Pancreas (tissue), 10 donors: ENCODE results near the gene NET1. TPM values are rescaled to one million over a fixed set of nuclear protein-coding genes. Genes with fewer than 3 reads are reported as not detected.

Source experiments
- ATAC-seq, 4 donors: fragments of 200-7000 bp; cut with Tn5 transposase; one replicate each; pipeline versions ENCODE4 v1.8.0 to v1.9.1; 2020; ENCODE audit warnings: mild to moderate bottlenecking in 4 of 4, moderate library complexity in 4 of 4
- DNase-seq, 6 donors: peaks; one replicate each; pipeline ENCODE4 v3.0.0-alpha.2; 2020
- FAIRE-seq: peaks from 2 replicates; lab custom pipeline; 2012; peaks lifted over from hg19 to GRCh38; lab: Jason Lieb, UNC
- H3K27ac ChIP-seq, 4 donors: fragments of 200-600 bp; sonication (generic); 1 replicate in 3 of 4; 2 replicates in 1 of 4; pipeline versions ENCODE4 v1.5.0 to v1.8.0; 2020
- H3K27me3 ChIP-seq, 4 donors: fragments of 200-600 bp; one replicate each; pipeline ENCODE4 v1.8.0; 2021
- H3K36me3 ChIP-seq, 3 donors: fragments of 200-600 bp; sonication (generic) in 1 of 3; one replicate each; pipeline versions ENCODE4 v1.5.0 to v1.8.0; 2020 to 2021
- H3K4me1 ChIP-seq, 3 donors: fragments of 200-600 bp; one replicate each; pipeline ENCODE4 v1.8.0; 2021
- H3K4me3 ChIP-seq, 4 donors: fragments of 200-600 bp; sonication (generic) in 2 of 4; one replicate each; pipeline versions ENCODE4 v1.5.0 to v1.8.0; 2020 to 2021
- H3K9me3 ChIP-seq, 4 donors: fragments of 200-600 bp; one replicate each; pipeline ENCODE4 v1.8.0; 2021
- WGBS, 2 donors: extraction: QIAGEN DNeasy Blood & Tissue Kit; methylation state at CpG; one replicate each; pipeline ENCODE4 v1.1.7; 2013; 5-methylcytosine and 5-hydroxymethylcytosine counted together
- intact Hi-C, 3 donors: fragments of 100-400 bp; cut with DNase I; formaldehyde crosslinking; loops; one replicate each; pipeline versions ENCODE4 v1.11.1 to v1.14.2; 2022
- polyA plus RNA-seq, 2 donors: library from polyadenylated mRNA; stranded (reverse); fragments of 200-250 nt; gene quantifications; one replicate each; pipeline ENCODE4 v1.2.3, GENCODE V29; 2013
- total RNA-seq, 6 donors: library from RNA; stranded (reverse); fragmentation: NEBNext Ultra II Directional in 4 of 6; extraction: Animal tissue kit (Norgen Biotek cat#: 25700) in 4 of 6; gene quantifications; one replicate each; pipeline versions ENCODE4 v1.2.1 to v1.2.4, GENCODE V29; 2021 to 2023
- TF ChIP-seq, protein P1 (sequence below), 4 donors: fragments of 200-600 bp; sonication (generic) in 3 of 4; IDR thresholded peaks; one replicate each; pipeline versions ENCODE4 v1.5.0 to v1.8.0; 2021; ENCODE audit warnings: antibody characterized with exemption in 4 of 4
- donor health status: healthy with polysubstance abuse.
- donor health status: DM: no; HTN: no; CAD: no; lungs with moderate emphysema.
- donor health status: DM: no; HTN: no; CAD: no.
- donor health status: control.
- donor health status: control.
- donor health status: Bipolar disorder and iron deficiency.
- donor health status: DM: yes; HTN: yes; CAD: no.
- donor health status: DM: no; HTN: no; CAD: no.
- donor health status: DM: no; HTN: no; CAD: no.
- donor health status: DM: yes; HTN: yes; CAD: no.

The NET1 gene
- total and polyA plus RNA-seq, 8 donors = 13.0 to 68.0 (median 37.0) TPM

DNA sequence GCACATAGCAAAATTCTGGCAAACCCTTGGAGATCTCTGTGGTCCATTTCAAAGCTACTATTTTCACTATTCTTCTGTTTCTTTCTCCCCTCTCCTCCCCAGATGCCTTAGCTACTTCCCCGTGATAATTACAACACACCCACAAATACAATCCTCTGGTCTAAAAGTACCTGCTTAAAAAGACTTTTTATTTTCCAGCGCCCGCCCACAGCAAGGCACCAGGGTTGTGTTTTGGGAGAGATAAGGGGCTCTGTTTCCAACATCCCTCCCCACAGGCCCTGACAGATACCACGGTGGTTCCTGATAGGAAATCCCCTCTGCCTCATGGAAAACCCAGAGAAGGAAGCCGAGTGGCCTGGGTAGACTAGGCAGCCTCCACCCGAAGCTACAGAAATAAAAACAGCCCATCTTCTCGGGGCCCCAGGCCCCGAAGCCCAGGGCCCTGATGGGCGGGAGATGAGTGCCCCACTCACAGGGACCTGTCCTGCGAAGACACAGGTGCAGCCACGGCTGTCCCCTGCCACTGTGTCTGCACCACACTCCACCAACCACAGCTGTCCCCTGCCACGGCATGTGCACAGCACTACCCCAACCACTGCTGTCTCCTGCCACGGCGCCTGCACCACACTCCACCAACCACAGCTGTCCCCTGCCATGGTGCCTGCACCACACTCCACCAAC lies 67.3 kb downstream of the NET1 start:
- intact Hi-C loops = no loop called here
- Histone ChIP-seq H3K4me1 (no peaks in the 10 kb centered on the region), H3K36me3 (no peaks in the 10 kb centered on the region), H3K27me3 (no peaks in the 10 kb centered on the region), H3K9me3 (no peaks in the 10 kb centered on the region), H3K4me3 (no peak overlapping the region), H3K27ac (no peak overlapping the region)
- TF ChIP-seq, protein P1, sequence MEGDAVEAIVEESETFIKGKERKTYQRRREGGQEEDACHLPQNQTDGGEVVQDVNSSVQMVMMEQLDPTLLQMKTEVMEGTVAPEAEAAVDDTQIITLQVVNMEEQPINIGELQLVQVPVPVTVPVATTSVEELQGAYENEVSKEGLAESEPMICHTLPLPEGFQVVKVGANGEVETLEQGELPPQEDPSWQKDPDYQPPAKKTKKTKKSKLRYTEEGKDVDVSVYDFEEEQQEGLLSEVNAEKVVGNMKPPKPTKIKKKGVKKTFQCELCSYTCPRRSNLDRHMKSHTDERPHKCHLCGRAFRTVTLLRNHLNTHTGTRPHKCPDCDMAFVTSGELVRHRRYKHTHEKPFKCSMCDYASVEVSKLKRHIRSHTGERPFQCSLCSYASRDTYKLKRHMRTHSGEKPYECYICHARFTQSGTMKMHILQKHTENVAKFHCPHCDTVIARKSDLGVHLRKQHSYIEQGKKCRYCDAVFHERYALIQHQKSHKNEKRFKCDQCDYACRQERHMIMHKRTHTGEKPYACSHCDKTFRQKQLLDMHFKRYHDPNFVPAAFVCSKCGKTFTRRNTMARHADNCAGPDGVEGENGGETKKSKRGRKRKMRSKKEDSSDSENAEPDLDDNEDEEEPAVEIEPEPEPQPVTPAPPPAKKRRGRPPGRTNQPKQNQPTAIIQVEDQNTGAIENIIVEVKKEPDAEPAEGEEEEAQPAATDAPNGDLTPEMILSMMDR (IDR thresholded peaks at IDR 0.05) = no peak
- FAIRE-seq = no peak
- DNase-seq = no peak
- WGBS, 2 donors = 86 to 90% methylated on average over 14 of the region's 14 CpGs
- ATAC-seq = peak in 1 of 4 donors; percentile 51

DNA sequence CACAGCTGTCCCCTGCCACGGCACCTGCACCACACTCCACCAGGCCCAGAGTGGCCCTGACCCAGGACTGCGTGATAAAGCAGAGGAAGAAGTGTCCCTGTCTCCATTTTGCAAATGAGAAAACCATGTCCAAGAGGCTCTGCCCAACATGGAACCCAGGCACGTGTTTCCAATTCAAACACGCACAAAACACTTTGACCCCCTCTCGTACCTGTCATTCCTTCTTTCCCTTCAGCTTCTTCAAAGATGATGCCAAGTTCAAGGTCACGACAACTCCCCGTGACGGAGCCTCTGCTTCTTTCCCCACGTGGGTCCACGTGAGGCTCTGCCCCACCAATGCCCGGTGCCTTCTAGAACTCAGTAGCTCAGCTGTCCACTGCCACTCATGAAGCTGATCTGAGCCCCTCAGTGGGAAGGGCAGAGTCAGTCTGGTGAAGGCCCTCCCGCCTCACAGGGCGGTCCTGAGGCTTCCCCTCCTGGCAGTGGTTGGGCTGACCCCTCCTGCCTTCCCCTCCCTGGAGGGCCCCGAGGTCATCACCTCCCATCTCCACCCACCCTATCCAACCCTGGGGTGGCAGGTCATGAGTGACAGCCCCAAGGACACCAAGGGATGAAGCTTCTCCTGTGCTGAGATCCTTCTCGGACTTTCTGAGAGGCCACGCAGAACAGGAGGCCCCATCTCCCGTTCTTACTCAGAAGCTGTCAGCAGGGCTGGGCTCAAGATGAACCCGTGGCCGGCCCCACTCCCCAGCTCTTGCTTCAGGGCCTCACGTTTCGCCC lies 68.0 kb downstream of the NET1 start:
- WGBS, 2 donors = 87 to 88% methylated on average over 21 of the region's 21 CpGs
- intact Hi-C loops = no loop called here
- ATAC-seq = no peak
- Histone ChIP-seq H3K4me1 (no peaks in the 10 kb centered on the region), H3K36me3 (no peaks in the 10 kb centered on the region), H3K9me3 (no peaks in the 10 kb centered on the region), H3K27me3 (no peaks in the 10 kb centered on the region), H3K27ac (no peak overlapping the region), H3K4me3 (no peak overlapping the region)
- no peak for DNase-seq
- TF ChIP-seq, protein P1 (IDR thresholded peaks at IDR 0.05) = no peak
- no peak for FAIRE-seq

DNA sequence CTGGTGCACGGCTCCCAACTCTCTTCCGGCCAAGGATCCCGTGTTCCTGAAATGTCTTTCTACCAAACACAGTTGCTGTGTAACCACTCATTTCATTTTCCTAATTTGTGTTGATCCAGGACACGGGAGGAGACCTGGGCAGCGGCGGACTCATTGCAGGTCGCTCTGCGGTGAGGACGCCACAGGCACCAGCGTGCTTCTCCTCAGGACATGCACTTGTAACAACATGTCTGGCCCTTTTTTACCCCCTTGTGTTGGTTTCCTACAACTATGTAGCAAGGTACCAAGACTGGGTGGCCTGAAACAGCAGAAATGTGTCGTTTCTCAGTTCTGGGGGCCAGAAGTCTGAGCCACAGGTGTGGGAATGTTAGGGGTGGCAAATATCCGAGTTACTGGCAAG lies 68.8 kb downstream of the NET1 start:
- intact Hi-C loops = no loop called here
- FAIRE-seq (no peak), ATAC-seq (no peak), DNase-seq (no peak)
- Histone ChIP-seq H3K4me3 (no peak overlapping the region), H3K4me1 (no peaks in the 10 kb centered on the region), H3K36me3 (no peaks in the 10 kb centered on the region), H3K9me3 (no peaks in the 10 kb centered on the region), H3K27me3 (no peaks in the 10 kb centered on the region), H3K27ac (no peak overlapping the region)
- WGBS, 2 donors = 93% methylated on average over 12 of the region's 12 CpGs
- TF ChIP-seq, protein P1 (IDR thresholded peaks at IDR 0.05) = no peak

DNA sequence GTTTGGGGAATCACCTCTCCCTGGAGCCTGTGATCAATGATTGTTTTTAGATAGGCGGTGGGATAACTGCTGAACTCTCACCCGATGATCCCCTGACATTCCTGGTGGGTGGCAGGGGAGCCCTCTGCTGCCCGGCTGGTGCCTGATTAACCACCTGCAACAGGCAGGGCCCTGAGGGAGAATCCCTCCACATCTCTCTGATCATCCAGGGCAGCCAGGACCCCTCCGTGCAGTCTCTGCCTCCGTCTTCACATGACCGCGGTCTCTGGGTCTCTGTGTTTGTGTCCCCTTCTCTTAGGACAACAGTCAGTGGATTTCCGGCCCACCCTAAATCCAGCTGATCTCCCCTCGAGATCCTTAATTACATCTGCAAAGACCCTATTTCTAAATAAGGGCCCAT lies 69.7 kb downstream of the NET1 start:
- Histone ChIP-seq H3K36me3 (no peaks in the 10 kb centered on the region), H3K27me3 (no peaks in the 10 kb centered on the region), H3K4me1 (no peaks in the 10 kb centered on the region), H3K27ac (no peak overlapping the region), H3K9me3 (no peaks in the 10 kb centered on the region), H3K4me3 (no peak overlapping the region)
- intact Hi-C loops = no loop called here
- WGBS, 2 donors = 90 to 97% methylated on average over 9 of the region's 9 CpGs
- ATAC-seq = no peak
- FAIRE-seq = no peak
- DNase-seq = no peak
- TF ChIP-seq, protein P1 (IDR thresholded peaks at IDR 0.05) = no peak

DNA sequence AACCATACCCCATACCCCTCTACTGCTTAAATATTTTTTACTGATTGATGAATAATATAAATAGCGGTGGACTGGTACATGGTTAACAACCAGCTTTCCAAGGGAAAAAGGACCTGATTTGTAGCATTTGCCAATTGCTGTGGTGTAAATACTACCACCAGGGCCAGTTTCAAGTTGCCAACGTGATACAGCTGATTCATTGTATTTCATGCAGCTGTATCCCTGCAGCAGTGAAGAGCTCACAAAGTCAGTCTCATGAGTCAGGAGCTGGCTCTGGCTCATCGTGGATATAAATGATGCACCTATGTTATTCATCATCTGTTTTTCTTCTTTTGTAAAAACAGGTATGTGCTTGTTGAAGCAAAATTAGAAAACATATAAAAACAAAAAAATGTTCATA lies 71.8 kb downstream of the NET1 start:
- Histone ChIP-seq H3K27ac (no peak overlapping the region), H3K4me1 (no peaks in the 10 kb centered on the region), H3K36me3 (no peaks in the 10 kb centered on the region), H3K27me3 (no peaks in the 10 kb centered on the region), H3K9me3 (no peaks in the 10 kb centered on the region), H3K4me3 (no peak overlapping the region)
- TF ChIP-seq, protein P1 (IDR thresholded peaks at IDR 0.05) = no peak
- DNase-seq (no peak), ATAC-seq (no peak), FAIRE-seq (no peak)
- intact Hi-C loops = no loop called here
- WGBS, 2 donors = 81 to 84% methylated on average over 3 of the region's 3 CpGs
